Ishikawa (cell line): ENCODE measurements around the gene AP3B2.

Source experiments
- CEBPB ChIP-seq: IDR thresholded peaks from 2 replicates; pipeline ENCODE4 v1.6.1; 2012
- CREB1 ChIP-seq: IDR thresholded peaks from 2 replicates; pipeline ENCODE4 v1.6.1; 2012; ENCODE audit warnings: low read depth
- EGR1 ChIP-seq: IDR thresholded peaks from 2 replicates; pipeline ENCODE4 v1.6.1; 2012
- EP300 ChIP-seq: IDR thresholded peaks from 2 replicates; pipeline ENCODE4 v1.6.1; 2012; ENCODE audit warnings: borderline replicate concordance
- FOXM1 ChIP-seq: IDR thresholded peaks from 2 replicates; pipeline ENCODE4 v1.6.1; 2012; ENCODE audit warnings: low read depth, borderline replicate concordance
- NFIC ChIP-seq: IDR thresholded peaks from 2 replicates; pipeline ENCODE4 v1.6.1; 2012
- RAD21 ChIP-seq: IDR thresholded peaks from 2 replicates; pipeline ENCODE4 v1.6.1; 2012; ENCODE audit warnings: low read depth
- REST ChIP-seq: IDR thresholded peaks from 2 replicates; pipeline ENCODE4 v1.6.1; 2012; ENCODE audit warnings: low read depth, mild to moderate bottlenecking
- TAF1 ChIP-seq: IDR thresholded peaks from 2 replicates; pipeline ENCODE4 v1.6.1; 2012; ENCODE audit warnings: low read depth, mild to moderate bottlenecking
- TCF12 ChIP-seq: IDR thresholded peaks from 2 replicates; pipeline ENCODE4 v1.6.1; 2012; ENCODE audit warnings: low read depth
- TEAD4 ChIP-seq: IDR thresholded peaks from 2 replicates; pipeline ENCODE4 v1.6.1; 2012
- USF1 ChIP-seq: IDR thresholded peaks from 2 replicates; pipeline ENCODE4 v1.6.1; 2012
- YY1 ChIP-seq: IDR thresholded peaks from 2 replicates; pipeline ENCODE4 v1.6.1; 2012; ENCODE audit warnings: low read depth
- ZBTB7A ChIP-seq: IDR thresholded peaks from 2 replicates; pipeline ENCODE4 v1.6.1; 2012; ENCODE audit warnings: low read depth
- TF ChIP-seq, protein P1 (sequence below): IDR thresholded peaks from 2 replicates; pipeline ENCODE4 v1.6.1; 2012

The AP3B2 gene

GRCh38 chr15:82643992-82644391 is 65.7 kb downstream of the AP3B2 start:
- TF ChIP-seq REST, result no peak
- TF ChIP-seq NFIC, result no peak
- TF ChIP-seq, protein P1, sequence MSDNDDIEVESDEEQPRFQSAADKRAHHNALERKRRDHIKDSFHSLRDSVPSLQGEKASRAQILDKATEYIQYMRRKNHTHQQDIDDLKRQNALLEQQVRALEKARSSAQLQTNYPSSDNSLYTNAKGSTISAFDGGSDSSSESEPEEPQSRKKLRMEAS, result no peak
- no peak for TF ChIP-seq CREB1
- TF ChIP-seq RAD21, result no peak
- no peak for TF ChIP-seq ZBTB7A
- TF ChIP-seq EP300, result no peak
- TF ChIP-seq EGR1, result no peak
- TF ChIP-seq TAF1, result no peak
- no peak for TF ChIP-seq TCF12
- TF ChIP-seq TEAD4, result no peak
- no peak for TF ChIP-seq YY1

- TF ChIP-seq NFIC (no peak), EP300 (no peak), EGR1 (no peak), CREB1 (no peak), ZBTB7A (no peak), FOXM1 (no peak), TAF1 (no peak), TEAD4 (no peak), TCF12 (no peak), YY1 (no peak), REST (no peak), RAD21 (no peak), USF1 (no peak), CEBPB (no peak)
- TF ChIP-seq, protein P1, result no peak
Observed at GRCh38 chr15:82642656-82643055, 67.0 kb downstream of the AP3B2 start.

DNA sequence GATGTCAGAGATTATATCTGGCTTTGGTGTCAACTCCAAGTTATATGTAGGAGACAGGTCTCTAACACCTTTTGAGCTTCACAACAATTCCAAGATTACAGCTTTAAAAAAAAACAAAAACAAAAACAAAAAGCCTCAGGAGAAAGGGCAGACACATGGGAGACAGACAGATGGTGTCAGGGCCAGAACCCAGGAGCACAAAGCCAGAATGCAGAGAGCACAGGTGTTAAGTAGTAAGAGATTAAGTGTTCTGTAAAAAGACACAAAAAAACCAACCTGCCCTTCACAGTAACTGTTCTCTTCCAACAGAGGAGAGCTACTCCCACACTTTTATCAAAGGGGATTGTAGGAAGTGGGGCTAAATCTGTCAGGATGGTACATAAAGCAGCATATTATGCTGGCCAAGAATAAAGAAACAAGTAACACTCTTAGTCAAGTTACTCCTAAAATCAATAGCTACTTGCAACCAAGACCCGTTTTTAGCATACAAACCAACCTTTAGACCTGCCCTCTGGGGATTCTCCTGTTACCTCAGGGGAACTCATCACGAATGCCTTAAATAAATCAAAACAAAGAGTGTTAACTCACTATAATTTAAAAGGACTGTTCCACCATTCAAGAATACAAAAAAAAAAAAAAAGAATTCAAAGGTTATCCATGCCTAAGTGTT is 68.4 kb downstream of the AP3B2 start:
- TF ChIP-seq YY1 (no peak), TAF1 (no peak), TEAD4 (no peak), USF1 (no peak), RAD21 (no peak), EP300 (no peak), TCF12 (no peak), CEBPB (no peak), EGR1 (no peak)
- TF ChIP-seq, protein P1, result no peak

- TF ChIP-seq CREB1 (no peak), TCF12 (no peak), USF1 (no peak), RAD21 (no peak), ZBTB7A (no peak), TAF1 (no peak)
Observed at GRCh38 chr15:82640672-82641071, 69.0 kb downstream of the AP3B2 start.

- TF ChIP-seq REST (no peak), TAF1 (no peak), NFIC (no peak), TEAD4 (no peak), CEBPB (no peak), YY1 (no peak), USF1 (no peak), TCF12 (no peak), EP300 (no peak), CREB1 (no peak)
- TF ChIP-seq, protein P1, result no peak
Observed at GRCh38 chr15:82635798-82636197, 73.9 kb downstream of the AP3B2 start.
